HG02973 (cell line): Measurements from ENCODE around the gene RNF133.

Experiments used
- ATAC-seq: cut with Tn5 transposase; IDR thresholded peaks from one replicate; pipeline ENCODE4 v1.9.1; 2021; ENCODE audit warnings: moderate library complexity; ENCODE audit not compliant: unreplicated experiment

The RNF133 gene, protein sequence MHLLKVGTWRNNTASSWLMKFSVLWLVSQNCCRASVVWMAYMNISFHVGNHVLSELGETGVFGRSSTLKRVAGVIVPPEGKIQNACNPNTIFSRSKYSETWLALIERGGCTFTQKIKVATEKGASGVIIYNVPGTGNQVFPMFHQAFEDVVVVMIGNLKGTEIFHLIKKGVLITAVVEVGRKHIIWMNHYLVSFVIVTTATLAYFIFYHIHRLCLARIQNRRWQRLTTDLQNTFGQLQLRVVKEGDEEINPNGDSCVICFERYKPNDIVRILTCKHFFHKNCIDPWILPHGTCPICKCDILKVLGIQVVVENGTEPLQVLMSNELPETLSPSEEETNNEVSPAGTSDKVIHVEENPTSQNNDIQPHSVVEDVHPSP

DNA sequence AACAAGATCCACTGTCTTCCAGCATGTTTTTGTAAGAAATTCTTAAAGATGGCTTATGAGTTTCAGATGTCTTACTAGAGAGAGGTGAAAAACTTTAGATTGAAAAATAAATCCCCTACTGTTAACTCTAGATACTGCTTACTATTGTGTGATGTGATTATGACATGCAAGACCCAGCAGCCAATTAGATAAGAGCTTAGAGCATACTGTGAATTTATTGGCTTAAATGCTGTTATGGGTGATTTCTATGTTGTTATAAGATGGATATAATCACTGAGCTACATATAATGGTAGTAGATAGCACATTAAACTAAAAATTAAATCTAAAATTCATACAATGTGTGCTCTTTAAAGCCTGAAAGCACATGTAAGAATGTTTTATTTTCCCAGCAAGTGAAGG, at the start of gene RNF133:
Gene RNF133, minus strand, starts transcription at position 101 of the 400 bp plus-strand sequence. CDS start 199 bp downstream, outside the sequence.
- ATAC-seq, result no peak

DNA sequence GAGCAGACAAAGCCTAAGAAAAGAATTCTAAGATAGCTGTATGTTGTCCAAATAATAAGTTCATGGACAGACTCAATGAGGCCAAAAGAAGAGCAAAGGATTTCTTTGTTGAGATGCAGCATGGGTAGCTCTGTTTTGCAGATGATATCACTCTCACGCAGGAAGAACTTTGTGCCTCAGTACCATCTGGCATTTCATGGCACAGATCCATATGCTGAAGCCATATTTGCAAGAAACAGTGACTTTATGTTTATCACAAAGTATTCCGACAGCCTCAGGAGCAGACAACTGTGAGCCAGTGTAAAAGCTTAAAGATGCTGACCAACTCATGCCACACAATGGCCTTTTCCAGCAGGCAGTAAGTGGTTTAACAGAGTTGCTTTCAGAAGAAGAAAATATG, 49.3 kb upstream of the RNF133 start:
- ATAC-seq, result no peak

DNA sequence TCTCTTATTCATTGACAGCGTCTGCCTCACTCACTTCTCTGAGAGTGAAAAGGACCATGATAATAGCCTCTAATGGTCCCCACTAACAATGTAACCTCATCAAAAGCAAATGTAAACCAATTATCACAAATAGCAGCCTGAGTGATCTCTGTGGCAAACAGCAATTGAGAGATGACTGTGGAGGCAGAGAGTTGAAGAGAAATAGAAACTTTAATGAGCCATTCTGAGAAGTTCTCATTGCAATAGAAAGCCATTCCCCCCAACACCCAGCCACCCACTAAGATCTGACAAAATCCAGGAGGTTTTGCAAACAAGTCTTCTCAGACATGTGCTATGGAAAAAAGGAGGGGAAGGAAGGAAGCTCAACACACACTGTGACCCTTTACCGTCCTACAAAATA, 48.0 kb upstream of the RNF133 start:
- ATAC-seq, result no peak

DNA sequence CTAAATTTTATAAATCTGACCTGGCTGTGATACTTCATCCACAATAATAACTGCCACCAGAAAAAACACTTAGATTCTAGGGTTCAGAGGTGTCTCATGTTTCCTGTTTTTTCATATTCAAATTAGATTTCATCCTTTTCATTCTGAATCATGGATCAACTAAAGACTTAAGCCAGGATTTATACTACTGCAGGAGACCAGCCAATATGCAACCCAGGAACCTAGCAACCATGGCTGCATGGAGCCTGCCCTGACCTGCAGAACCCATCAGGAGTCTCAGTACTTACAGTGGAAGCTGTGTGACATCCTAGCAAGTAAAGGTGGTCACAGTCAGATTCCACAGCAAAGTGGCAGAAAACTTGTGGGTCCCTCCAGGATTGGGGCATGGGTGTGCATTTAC, 44.3 kb upstream of the RNF133 start:
- ATAC-seq, result no peak

DNA sequence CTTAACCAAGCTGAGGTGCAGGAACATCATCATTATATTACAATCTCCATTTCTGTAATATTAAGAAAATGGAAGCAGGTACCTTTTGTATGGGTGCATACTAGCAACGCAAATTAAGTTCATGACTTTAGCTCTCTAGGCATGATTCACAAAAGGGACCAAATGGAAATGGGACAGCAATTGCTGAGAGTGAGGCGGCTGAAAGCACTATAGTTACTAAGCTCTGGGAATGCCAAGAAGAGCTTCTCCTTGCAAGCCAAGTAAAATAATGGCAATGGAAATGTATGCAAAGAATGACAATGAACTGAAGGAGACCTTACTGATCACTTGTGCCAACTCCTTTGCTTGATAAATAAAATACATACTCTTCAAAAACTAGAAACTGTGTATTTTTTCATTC, 40.0 kb upstream of the RNF133 start:
- no peak for ATAC-seq

DNA sequence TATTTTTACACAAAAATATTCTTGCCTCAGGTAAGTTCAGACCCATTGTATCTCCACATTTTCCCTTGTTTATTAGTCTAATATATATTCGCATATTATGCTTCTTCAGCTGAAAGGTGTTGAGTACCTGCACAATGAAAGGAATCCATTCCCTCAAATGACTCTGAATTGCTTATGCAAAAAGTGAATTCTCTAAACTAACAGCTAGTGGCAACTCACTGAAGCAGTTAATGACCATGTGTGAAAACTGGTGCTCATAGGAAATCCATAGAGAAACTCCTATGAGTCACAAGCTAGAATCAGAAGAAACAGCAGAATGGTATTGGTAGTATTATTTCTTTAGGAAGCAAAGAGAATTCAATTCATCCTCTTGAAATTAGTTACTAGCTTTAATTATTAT, 37.3 kb upstream of the RNF133 start:
- ATAC-seq, result no peak

DNA sequence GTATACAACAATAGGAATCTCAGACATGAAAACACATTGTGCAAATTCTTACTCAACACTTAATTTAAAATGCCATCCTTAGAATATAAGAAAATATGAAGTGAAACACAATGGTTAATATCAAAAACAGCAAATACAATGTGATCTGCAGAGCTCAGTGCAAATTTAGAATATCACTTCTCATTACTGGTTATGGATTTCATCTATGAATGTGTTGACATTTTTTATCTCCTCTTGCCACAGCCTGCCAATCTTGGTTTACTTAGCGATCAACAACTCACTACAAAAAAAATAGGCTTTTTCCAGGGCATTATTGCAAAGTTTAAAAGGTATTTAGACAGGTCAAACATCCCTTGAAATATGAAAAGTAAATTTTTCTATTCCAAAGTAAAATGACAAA, 28.8 kb upstream of the RNF133 start:
- no peak for ATAC-seq

DNA sequence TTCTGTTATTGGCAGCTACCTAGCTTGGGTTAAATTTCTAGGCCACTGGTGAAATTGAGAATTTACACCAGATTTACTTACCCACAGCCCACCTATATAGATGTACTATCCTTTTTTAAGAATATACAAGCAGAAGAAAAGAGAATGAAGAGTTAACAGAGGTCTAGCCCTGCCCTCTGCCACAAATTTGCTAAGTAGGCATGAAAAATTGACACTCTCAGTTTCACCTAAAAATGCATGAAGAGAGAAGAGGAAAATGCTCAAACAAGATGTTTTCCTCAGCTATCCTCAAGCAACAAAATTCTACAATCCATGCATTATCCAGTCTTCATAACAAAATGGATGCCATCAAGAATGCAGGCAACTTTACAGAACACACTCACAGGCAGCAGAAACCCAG, 28.4 kb upstream of the RNF133 start:
- no peak for ATAC-seq

DNA sequence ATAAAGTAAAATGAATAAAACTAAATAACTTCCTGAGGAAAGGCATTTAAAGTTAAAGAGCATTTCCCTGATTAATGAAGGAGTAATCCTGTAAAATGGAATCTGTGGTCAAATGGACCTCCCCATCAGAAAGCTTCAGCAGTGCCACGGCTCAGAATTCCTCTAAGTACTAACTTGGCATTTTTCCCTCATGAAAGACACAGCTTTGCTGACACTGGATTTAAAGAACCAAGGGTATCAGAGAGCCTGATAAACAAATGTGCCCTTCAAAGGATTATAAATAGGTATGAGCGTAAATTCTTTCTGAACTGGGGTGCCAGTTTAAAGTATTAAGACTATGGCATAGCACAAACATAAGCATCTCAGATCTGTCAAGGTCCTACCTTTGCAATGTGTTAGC, 28.0 kb upstream of the RNF133 start:
- no peak for ATAC-seq

DNA sequence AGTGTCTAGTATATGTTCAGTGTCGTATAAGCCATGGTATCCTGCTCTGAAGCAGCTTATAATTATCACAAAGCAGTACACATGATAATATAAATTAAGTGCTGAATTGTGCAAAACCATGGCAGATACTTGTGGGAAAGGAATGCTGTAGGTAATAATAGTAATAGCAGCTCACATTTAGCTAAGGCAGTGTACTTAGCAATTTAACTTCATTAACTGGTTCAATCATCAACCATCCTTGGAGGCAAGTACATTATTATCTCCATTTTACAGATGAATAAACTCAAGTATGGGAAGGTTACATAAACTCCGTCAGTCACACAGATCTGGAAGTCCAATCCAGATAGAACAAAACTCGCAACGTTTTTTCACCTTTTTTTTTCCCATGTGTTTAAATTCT, 25.4 kb upstream of the RNF133 start:
- no peak for ATAC-seq

DNA sequence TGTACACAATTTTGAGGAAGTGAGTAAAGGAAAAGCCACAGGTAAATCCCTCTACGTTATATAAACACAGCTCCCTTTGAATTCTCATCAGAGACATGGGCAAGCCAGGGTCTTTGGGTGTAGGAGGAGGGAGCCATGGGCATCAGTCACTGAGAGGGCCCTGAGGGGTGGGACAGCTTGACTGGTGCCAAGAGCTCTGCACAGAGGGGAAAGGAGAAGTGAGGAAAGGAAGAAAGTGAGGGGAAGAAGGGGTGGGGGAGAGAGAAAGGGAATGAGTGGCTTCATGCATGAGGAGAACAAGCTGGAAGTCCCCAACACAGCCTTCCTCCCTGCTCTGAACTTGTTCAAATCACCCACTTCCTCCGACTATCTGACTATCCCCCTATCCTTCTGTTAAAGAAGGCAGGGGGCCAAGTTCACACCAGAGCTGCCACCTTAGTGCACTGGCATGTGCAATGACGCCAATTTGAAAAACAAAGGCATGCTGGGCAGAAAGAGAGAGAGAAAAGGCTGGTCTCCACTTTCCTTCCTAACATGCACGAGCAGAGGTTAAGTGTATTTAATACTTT, 20.2 kb upstream of the RNF133 start:
- ATAC-seq, result no peak

DNA sequence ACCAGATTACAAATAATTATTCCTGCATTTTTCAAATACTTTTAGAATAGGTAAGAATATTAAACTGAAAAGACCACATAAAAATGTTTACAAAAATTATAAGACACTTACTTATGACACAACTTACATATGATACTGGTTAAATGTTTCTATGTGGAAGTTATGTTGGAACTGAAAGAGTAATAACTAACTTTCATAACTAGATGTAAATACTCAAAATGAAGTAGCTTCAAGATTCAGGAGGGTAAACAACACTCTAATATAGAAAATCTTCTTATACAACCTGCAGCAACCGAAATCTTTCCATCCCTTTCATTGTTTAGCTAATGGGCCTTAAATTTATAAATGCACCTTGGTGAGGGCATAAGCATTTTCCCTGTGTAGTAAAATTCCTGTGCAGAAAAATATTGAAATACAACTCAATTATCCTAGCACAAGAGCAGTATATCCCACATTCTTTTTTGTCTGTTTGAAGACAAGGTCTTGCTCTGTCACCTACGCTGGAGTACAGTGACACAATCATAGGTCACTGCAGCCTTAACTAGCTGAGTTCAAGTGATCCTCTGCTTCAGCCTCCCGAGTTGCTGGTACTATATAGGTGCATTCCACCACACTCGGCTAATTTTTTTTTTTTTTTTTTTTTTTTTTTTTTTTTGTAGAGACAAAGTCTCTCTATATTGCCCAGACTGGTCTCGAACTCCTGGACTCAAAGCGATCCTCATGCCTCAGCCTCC, 18.6 kb upstream of the RNF133 start:
- ATAC-seq, result no peak

DNA sequence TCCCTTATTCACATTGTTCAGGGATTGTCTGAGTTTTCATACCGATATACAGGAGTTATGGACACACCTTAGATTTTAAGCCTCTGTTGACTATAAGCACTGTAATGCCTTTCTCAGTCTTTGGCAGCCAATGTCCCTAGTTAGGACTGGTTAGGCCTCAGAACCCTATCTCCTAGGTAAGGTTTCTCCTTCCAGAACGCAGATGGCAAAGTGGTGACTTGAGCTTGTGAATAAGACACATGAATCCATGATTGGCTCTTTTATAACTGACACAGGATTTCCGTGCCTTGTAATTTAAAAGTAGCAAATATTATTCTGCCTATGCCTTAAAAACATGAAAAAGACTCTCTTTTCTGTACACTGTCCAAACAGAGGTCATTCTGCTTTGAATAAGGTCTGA, 16.3 kb upstream of the RNF133 start:
- ATAC-seq, result no peak

DNA sequence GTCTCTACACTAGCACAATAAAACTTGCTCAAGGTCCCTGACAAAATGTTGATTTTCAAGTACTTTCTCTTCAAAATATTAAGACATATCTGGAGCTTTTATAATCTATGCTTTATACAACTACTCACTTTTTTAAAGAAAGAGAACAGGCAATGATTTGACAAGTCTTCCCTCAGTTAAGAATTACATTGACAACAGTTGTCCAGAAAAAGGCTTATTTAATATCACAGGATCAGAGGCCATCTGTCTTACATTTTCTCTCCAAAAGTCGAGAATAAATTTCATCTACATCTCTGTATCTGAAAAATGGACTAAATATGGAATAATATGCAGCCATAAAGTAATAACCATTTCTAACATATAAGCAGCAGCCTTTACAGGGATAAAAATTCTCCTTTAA, 12.0 kb upstream of the RNF133 start:
- ATAC-seq, result no peak

DNA sequence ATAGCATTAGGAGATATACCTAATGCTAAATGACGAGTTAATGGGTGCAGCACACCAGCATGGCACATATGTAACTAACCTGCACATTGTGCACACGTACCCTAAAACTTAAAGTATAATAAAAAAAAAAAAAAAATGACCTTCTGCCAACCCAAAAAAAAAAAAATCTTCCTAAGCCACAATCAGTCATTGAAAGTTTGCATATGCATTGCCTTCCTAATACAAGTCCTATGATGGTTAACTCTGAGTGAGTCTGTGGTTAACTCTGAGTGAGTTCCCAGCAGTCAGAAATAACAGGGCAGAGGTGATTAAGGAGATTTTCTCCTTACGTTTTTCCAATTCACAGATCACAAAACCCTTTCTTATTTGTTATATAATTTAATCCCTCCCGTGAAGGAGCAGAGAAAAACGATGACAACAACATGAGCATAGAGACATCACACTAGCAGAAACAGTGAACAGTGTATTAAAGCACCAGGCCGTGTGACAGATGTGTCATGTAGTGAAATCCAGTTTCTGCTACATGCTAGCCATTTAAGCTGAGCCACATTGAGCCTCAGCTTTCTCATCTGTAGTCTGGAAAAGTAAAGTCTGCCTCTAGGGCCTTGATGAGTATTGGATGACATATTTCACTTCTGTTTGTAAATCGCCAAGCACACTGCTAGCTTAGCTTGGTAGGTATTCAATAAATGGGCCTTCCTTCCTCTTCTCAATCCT, 11.2 kb upstream of the RNF133 start:
- ATAC-seq, result no peak

DNA sequence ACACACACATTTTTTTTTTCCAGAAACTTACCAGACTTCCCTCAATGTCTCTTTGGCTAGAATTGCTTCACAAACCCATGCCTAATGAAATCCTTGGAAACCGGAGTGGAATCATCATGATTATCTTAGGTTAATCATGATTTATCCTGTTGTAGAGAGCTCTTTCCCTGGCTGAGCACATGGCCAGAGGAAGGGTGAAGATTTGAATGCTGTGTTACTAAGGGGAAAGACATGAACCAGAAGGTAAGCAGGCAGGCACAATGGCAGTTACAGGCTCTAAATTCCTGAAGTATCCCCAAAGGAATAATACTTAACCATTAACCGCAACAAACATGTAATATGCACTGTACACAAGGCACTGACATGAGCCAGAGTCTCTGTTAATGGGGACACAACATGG, 7.9 kb upstream of the RNF133 start:
- no peak for ATAC-seq

DNA sequence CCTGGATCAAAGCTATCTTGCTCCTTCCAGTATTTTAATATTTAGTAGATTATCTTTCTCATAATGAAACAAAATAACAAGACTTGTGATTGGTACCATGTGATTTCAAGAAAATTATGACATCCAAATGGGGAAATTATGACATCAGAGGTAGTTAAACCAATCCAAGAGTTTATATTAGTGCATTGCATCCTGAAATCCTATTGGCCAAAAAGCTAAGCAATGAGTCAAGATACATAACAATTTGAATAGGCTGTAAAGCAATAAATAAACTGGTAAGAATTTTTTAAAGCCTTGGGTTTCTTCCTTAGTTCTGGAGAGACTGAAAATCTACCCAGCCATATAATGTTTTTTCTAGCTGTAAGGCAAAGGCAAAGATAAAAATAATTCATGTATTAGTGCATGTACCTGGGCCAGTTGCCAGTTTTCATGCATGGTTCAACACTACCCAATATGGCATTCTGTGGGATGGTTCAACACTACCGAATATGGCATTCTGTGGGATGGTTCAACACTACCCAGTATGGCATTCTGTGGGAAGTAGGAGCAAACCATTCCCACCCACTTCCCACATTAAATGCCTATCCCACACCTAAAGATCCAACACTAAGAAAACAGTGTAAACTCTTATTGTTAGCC, 4.1 kb upstream of the RNF133 start, which contains the start of gene RNF148:
Gene RNF148, minus strand, starts transcription at position 51 of the 639 bp plus-strand sequence. CDS start 172 bp downstream, outside the sequence.
- ATAC-seq, result no peak

DNA sequence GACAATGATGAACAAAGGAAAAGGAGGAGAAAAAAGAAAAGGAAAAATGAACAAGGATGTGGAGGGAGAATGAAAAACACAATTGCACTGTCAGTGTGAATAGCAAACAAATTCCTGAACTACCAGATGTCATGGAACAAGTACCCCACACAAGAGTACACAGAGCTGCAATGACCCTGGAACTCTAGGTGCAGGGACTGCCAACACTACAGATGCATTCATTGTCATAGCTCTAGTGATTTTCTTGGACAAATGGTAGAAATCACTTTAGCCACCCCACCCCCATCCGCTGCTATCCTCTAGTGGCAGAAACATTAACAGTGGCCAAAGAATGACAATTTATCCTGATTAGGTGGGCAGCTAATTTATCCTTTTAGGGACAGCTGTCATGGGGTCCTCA, 3.1 kb downstream of the RNF133 start:
- ATAC-seq, result no peak

DNA sequence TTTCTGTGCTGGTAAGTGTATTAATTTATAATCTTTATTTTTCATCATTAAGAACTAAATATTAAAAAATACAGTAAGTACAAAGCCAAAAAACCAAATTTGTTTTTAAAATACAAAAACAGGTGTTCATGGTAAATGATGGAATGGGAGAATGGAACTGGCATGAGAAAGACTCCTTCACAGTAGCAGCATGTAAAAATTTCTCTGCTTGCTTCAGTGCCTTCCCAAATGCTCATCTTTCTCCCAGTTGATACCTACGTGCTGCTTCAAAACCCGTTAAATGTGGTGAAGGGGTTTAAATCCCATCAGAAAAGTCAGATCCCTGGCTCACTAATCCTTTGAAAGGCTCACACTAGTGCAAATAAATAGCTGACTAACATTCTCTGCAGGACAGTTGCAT, 4.2 kb downstream of the RNF133 start:
- no peak for ATAC-seq

DNA sequence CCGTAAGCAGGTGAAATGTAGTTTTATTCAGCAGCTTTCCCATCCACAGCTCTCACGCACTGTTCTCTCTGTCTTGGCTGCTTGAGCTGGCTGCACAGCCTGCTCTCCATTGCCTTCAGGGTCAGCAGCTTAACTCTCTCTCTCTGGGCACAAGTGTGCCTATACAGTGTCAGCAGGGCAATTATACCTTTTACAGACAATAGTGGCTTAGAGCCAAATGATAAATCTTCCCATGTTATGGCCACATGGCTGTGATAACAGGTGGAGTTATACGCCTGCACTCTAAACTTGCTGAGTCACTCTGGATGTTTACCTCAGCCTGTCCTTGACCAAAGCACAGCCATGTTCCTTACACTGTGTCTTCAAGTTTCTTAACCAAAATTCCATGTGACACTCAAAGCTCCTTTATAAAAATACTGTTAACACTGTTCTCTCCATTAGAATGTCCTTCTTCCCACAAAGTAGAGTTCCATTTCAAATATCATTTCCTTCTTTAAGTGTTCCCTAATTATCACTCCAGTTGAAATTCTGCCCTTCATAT, 6.1 kb downstream of the RNF133 start:
- no peak for ATAC-seq
